Muscle layer of colon (tissue), 2 donors: ENCODE results near the gene PPP2R2C.

Source experiments
- H3K27ac ChIP-seq: one replicate; pipeline ENCODE4 v1.7.0; 2013; ENCODE audit warnings: low read depth, mild to moderate bottlenecking, low read length, moderate library complexity
- H3K27me3 ChIP-seq, 2 donors: one replicate each; pipeline ENCODE4 v1.7.0; 2013; ENCODE audit warnings: low read length in 2 of 2, mild to moderate bottlenecking in 2 of 2; ENCODE audit not compliant: insufficient read depth in 2 of 2, control insufficient read depth in 1 of 2
- H3K36me3 ChIP-seq: one replicate; pipeline ENCODE4 v1.7.0; 2013; ENCODE audit warnings: mild to moderate bottlenecking, low read length; ENCODE audit not compliant: insufficient read depth
- H3K4me1 ChIP-seq: one replicate; pipeline ENCODE4 v1.7.0; 2013; ENCODE audit warnings: mild to moderate bottlenecking, low read length; ENCODE audit not compliant: insufficient read depth
- H3K4me3 ChIP-seq, 2 donors: one replicate each; pipeline ENCODE4 v1.7.0; 2013; ENCODE audit warnings: low read length in 2 of 2, low read depth in 1 of 2, mild to moderate bottlenecking in 1 of 2, moderate library complexity in 1 of 2
- H3K9ac ChIP-seq: one replicate; pipeline ENCODE4 v1.7.0; 2013; ENCODE audit warnings: low read length
- H3K9me3 ChIP-seq: one replicate; pipeline ENCODE4 v1.7.0; 2013; ENCODE audit warnings: mild to moderate bottlenecking, low read length
- donor health status: abdominal sarcoma.
- donor health status: Adenocarcinoma of cecum.

The PPP2R2C gene

DNA sequence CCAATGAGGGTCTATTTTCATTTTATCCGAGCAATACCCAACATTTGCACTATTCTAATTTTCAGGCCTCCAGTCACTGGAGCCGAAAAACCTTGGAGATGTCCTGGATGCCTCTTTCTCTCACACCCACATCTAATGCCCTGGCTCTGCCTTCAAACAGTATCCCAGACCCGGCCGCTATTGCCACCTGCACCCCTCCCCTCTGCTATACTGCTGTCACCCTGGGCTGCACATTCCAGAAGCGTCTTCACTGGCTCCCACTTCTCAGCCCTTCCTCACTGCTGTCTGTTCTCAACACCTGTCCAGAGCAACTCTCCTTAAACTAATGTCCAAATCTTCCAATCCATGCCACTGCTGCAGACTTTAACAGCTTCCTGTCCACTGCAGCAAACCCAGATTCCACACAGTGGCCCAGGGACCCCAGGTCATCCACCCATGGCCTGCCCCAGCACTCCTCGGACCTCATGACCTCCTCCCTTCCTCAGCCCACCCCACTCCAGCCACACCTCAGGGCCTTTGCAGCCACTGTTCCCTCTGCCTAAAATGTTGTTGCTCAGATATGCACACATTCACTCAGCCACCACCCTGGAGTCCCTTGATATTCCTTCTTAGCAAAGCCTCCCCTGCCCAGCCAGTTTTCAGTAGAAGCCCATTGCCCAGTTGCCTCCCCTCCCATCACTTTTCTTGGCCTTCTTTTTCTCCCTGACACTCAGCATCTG lies 30.5 kb upstream of the PPP2R2C start:
- Histone ChIP-seq H3K27me3 (peaks cover 0 to 6% of the 10 kb centered on the region in 2 donors), H3K27ac (no peak overlapping the region), H3K9me3 (no peaks in the 10 kb centered on the region), H3K9ac (no peak overlapping the region), H3K4me1 (no peaks in the 10 kb centered on the region), H3K36me3 (no peaks in the 10 kb centered on the region), H3K4me3 (no peak overlapping the region)

DNA sequence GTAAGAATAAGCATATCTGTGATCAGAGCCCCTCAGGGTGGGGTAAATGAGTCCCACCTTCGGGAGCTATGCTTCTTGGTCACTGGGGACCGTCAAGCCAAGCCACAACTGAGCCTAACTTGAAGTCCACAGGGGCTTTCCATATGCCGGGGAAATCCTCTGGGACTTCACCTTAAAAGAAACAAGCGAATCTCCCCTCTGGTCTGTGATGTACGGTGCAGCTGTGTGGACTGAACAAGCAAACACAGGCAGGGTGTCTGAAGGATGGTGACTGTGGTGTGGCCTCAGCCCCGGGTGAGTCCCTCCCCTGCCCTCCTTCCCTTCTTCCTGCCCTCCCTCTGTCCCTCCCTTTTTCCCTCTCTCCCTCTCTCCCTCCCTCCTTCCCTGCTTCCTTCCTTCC lies 29.7 kb upstream of the PPP2R2C start:
- Histone ChIP-seq H3K4me3 (no peak overlapping the region), H3K9me3 (no peaks in the 10 kb centered on the region), H3K9ac (no peak overlapping the region), H3K27me3 (peaks cover 0 to 6% of the 10 kb centered on the region in 2 donors), H3K36me3 (no peaks in the 10 kb centered on the region), H3K27ac (no peak overlapping the region), H3K4me1 (no peaks in the 10 kb centered on the region)

DNA sequence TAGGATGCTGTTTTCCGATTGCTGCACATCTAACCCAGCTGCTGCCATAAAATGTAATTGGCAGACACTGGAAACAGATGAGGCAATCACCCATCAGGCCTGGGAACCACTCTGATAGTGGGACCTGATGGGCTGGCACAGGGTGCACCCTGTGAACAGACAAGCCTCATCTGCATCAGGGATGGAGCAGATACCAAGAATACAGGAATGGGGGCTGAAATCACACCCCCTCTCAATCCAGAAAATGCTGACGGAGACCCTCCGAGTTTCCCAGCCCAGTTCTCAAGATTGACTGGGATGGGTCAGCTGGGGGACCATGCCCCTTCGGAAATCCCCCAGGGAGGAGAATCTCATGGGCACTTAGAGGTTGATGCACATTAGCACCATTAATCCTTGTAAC lies 28.8 kb upstream of the PPP2R2C start:
- no peaks in the 10 kb centered on the region for H3K9me3 ChIP-seq
- H3K36me3 ChIP-seq, result no peaks in the 10 kb centered on the region
- H3K27ac ChIP-seq, result no peak overlapping the region
- no peak overlapping the region for H3K4me3 ChIP-seq
- no peaks in the 10 kb centered on the region for H3K4me1 ChIP-seq
- H3K27me3 ChIP-seq, result no peaks in the 10 kb centered on the region
- H3K9ac ChIP-seq, result no peak overlapping the region

DNA sequence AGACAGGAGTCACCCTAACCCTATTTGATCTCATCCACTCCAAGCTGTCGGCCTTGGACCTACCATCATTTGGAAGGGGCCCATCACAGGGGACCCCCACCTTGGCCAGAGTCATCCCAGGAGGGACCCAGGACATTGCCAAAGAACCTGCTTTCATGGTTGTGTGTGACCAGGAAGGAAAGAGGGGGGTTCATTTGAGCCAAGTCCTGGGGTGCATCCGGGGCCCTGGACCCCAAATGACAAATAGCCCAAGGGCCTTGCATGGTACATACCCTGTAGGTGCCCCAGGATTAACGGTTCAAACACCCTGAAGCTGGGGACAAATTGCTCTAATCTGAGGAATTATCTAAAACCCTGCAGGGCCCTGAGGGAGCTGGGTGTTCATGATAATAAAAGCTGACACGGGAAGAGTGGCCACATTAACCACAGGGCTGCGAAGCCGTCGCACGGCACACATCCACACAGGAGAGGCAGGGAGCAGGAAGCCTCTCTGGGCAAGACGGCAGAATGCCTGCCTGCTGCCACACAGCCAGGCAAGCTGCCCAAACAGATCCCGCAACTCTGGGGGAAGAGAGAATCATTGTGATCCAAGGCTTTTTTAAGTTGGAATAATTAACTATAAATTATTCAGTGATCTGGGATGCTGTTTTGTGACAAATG lies 28.2 kb upstream of the PPP2R2C start:
- Histone ChIP-seq H3K36me3 (no peaks in the 10 kb centered on the region), H3K27ac (no peak overlapping the region), H3K4me1 (no peaks in the 10 kb centered on the region), H3K4me3 (no peak overlapping the region), H3K27me3 (no peaks in the 10 kb centered on the region), H3K9ac (no peak overlapping the region), H3K9me3 (no peaks in the 10 kb centered on the region)

DNA sequence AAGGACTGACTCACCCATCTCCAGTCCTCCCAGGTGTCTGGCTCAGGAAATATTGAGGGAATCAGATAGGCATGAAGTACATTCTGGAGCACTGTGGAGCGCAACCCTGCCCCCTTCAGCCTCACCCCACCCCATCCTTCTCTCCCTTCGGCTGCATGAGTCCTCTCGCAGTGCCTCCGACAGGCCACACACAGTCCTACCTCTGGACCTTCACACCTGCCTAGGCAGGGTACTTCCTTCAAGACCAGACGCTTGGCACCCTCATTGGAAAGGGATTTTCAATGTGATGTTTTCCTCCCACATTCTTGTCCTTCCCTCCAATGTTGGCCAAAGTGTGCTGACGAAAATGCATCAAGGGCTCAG lies 26.8 kb upstream of the PPP2R2C start:
- Histone ChIP-seq H3K27me3 (no peaks in the 10 kb centered on the region), H3K36me3 (no peaks in the 10 kb centered on the region)

DNA sequence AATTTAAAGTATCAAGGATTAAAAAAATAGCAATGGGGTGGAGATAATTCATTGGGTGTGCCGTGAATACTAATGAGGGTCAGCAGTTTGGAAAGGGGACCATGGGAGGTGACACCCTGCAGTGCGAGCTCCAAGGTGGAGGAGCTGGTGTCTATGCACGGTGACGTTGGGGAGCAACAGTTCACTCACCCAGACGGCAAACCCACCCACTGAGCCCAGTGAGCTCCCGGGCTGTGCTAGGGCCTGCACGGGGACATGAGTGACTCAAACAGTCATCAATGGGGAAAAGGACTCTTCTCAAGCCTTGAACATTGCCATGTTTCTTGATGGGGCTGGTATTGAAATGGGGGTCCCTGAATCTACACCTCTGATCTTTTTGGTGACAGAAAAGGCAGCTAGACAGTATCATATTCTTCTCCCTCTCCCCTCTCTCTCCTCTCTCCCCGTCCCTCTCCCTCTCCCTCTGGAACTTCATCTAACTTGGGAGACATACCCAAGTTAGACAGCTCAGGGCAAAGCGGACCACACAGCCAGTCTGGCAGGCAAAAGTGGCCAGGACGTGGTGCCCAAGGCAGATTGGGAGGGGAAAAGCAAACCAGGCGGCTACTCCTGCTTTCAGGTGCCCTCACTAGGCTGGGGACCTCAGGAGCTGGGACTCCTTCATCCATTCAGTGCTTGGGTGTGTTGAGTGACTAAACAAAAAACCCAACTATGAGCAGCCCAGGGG lies 26.3 kb upstream of the PPP2R2C start:
- H3K27me3 ChIP-seq, result no peaks in the 10 kb centered on the region
- H3K9ac ChIP-seq, result no peak overlapping the region
- H3K4me3 ChIP-seq, result no peak overlapping the region
- H3K9me3 ChIP-seq, result no peaks in the 10 kb centered on the region
- peaks cover 5% of the 10 kb centered on the region for H3K4me1 ChIP-seq
- H3K36me3 ChIP-seq, result no peaks in the 10 kb centered on the region
- no peak overlapping the region for H3K27ac ChIP-seq

More for the DNA sequence above, 26.8 kb upstream of the PPP2R2C start:
- Histone ChIP-seq H3K27ac (no peak overlapping the region), H3K4me3 (no peak overlapping the region), H3K4me1 (no peaks in the 10 kb centered on the region), H3K9ac (no peak overlapping the region), H3K9me3 (no peaks in the 10 kb centered on the region)

DNA sequence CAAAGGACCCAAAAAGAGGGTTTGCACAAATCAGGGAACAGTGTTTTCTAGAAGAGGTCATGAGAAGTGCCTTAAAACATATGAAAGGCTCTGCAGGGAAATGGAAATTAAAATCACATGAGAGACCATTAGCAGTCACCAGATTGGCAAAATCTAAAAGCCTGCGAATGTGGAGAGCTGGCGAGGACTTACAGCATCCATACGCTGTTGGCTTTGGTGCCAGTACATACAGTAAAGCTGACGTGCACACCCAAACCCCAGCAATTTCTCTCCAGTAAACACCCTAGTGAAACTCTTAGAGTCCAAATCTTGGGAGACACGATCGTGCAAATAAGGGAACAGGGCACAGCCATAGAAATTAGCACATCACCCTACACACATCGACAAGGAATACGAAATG lies 25.4 kb upstream of the PPP2R2C start:
- H3K4me3 ChIP-seq, result no peak overlapping the region
- peaks cover 0 to 4% of the 10 kb centered on the region in 2 donors for H3K27me3 ChIP-seq
- no peaks in the 10 kb centered on the region for H3K36me3 ChIP-seq
- no peak overlapping the region for H3K9ac ChIP-seq
- H3K4me1 ChIP-seq, result peaks cover 7% of the 10 kb centered on the region
- H3K27ac ChIP-seq, result no peak overlapping the region
- H3K9me3 ChIP-seq, result no peaks in the 10 kb centered on the region

DNA sequence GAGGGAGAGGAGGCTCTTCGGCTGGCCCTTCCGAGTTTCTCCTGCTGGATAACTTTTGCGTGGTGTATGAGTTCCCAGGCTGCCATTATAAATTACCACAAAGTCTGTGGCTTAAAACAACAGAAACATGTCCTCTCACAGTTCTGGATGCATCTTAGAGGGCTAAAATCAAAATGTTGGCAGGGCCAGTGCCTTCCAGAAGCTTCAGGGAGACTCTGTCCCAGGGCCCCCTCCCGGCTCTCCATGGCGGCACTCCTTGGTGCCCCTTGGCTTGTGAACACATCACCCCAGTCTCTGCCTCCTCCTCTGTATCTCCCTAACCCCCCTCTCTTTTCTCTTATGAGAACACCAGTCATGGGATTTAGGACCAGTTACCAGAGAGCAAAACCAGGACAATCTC lies 23.3 kb upstream of the PPP2R2C start:
- Histone ChIP-seq H3K4me1 (peaks cover 7% of the 10 kb centered on the region), H3K9me3 (no peaks in the 10 kb centered on the region), H3K4me3 (no peak overlapping the region), H3K36me3 (no peaks in the 10 kb centered on the region), H3K27me3 (peaks cover 0 to 4% of the 10 kb centered on the region in 2 donors), H3K9ac (no peak overlapping the region), H3K27ac (no peak overlapping the region)

DNA sequence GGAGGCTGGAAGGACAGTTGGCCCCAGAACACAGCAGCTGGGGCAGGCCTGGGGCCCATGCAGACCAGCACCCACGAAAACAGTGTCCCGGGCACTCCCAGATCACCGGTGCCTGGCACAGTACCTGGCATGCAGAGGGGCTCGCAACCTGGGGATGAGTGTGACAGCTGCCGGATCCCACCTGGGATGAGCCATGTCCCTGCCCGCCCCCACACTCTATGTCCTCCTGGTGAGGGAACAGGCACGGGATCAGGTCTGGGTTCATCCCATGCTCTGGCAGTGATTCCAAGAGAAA lies 22.8 kb upstream of the PPP2R2C start:
- no peaks in the 10 kb centered on the region for H3K9me3 ChIP-seq
- no peaks in the 10 kb centered on the region for H3K36me3 ChIP-seq
- no peak overlapping the region for H3K27ac ChIP-seq
- no peak overlapping the region for H3K4me3 ChIP-seq
- H3K9ac ChIP-seq, result no peak overlapping the region
- peaks cover 7% of the 10 kb centered on the region for H3K4me1 ChIP-seq
- H3K27me3 ChIP-seq, result peaks cover 0 to 4% of the 10 kb centered on the region in 2 donors

DNA sequence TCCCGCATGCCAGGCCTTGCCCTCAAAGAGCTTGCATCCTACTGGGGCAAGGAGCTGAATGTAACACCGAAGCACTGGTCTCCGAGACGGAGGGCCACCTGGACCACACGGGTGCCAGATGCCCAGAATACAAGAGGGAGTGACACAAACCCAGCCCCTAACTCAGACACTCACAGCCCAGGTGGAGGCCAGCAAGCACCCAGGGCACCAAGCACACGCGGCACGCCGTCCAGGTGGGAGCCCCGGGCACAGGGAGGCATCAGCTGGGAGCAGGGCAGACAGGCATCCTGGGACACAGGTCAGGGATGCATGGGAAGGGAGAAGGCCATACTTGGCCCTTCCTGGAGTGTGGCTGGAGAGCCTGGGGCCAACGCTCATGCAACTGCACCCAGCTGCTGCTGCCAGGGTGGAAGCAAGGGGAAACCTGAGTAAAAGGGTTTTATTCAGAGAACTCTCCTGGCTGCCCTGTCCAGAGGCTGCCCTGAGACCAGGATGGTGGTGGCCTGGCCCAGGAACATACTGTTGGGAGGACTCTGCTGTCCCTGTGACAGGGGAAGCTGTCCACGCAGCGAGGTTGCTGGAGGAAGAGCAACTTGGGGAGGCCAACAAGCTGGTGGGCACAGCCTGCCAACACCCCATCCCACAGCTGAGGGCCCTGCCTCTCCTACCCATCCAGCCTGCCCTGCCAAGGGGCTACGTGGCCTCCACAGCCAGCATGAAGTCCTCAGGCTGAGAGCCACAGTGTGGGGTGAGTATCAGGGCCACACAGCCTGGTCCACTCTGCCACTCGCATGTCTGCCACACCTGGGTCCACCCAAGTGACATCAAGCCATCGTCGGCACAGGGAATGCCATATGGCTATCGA lies 22.2 kb upstream of the PPP2R2C start:
- H3K4me3 ChIP-seq, result no peak overlapping the region
- peaks cover 7% of the 10 kb centered on the region for H3K4me1 ChIP-seq
- no peak overlapping the region for H3K27ac ChIP-seq

DNA sequence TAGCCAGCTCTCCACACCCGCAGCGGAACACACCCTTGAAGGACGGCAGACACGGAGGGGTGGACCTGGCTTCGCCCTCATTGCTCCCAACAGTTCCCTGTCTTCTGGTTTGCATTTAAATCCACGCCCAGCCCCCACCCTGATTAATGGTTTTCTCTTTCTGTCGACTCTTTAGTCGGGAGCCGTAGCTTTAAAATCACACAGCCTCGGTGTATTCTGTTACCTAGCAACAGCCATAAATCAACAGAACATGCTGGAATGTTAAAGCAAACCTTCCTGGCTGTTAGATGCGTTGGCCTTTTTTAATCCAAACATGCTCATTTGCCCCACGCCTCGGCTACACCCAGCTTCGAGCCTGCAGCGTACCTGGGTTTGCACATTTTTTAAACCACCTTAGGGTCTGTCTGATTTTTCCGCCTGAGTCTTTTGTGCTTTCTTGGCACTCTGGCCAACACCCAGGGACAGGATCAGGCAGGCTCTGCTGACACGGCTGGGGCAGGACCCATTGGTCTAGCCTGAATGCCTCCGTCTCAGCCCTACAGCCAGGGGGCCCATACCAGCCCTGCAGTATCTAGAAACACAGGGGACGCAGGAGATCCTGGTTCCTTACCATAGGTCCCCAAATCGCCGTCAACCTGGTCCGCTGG lies 21.4 kb upstream of the PPP2R2C start:
- no peaks in the 10 kb centered on the region for H3K36me3 ChIP-seq
- H3K27ac ChIP-seq, result no peak overlapping the region
- H3K9ac ChIP-seq, result no peak overlapping the region
- H3K9me3 ChIP-seq, result no peaks in the 10 kb centered on the region
- H3K27me3 ChIP-seq, result peaks cover 0 to 4% of the 10 kb centered on the region in 2 donors
- peak overlapping the region; percentile 15 to 29 for H3K4me3 ChIP-seq
- H3K4me1 ChIP-seq, result peaks cover 7% of the 10 kb centered on the region

More for the DNA sequence above, 22.2 kb upstream of the PPP2R2C start:
- Histone ChIP-seq H3K9ac (no peak overlapping the region), H3K27me3 (peaks cover 0 to 4% of the 10 kb centered on the region in 2 donors), H3K9me3 (no peaks in the 10 kb centered on the region), H3K36me3 (no peaks in the 10 kb centered on the region)
